Adrenal gland (tissue), 12 donors: ENCODE measurements around the gene HEPACAM. TPM values are rescaled to one million over a fixed set of nuclear protein-coding genes. Genes with fewer than 3 reads are reported as not detected.

ENCODE experiments used
- DNase-seq, 7 donors: peaks; one replicate each; pipeline ENCODE4 v3.0.0-alpha.2; 2019 to 2020
- H3K27ac ChIP-seq, 5 donors: fragments of 200-600 bp; sonication (generic) in 4 of 5; 1 replicate in 3 of 5; 2 replicates in 2 of 5; pipeline versions ENCODE4 v1.5.1 to v1.8.0; 2016 to 2020; ENCODE audit warnings: mild to moderate bottlenecking in 1 of 5
- H3K27me3 ChIP-seq: fragments of 200-600 bp; 2 replicates; pipeline ENCODE4 v1.8.0; 2021
- H3K36me3 ChIP-seq, 2 donors: fragments of 200-600 bp; replicated peaks in 1 of 2; 1 replicate in 1 of 2; 2 replicates in 1 of 2; pipeline versions ENCODE4 v1.5.1 to v1.8.0; 2018 to 2022
- H3K4me1 ChIP-seq, 2 donors: fragments of 200-600 bp; replicated peaks in 1 of 2; 1 replicate in 1 of 2; 2 replicates in 1 of 2; pipeline versions ENCODE4 v1.5.1 to v1.8.0; 2018 to 2021
- H3K4me3 ChIP-seq, 4 donors: fragments of 200-600 bp; sonication (generic) in 3 of 4; one replicate each; pipeline ENCODE4 v1.5.1; 2016 to 2018
- H3K9me3 ChIP-seq, 3 donors: fragments of 200-600 bp; sonication (generic) in 1 of 3; replicated peaks in 1 of 3; 1 replicate in 2 of 3; 2 replicates in 1 of 3; pipeline versions ENCODE4 v1.5.1 to v1.8.0; 2016 to 2021
- POLR2A ChIP-seq, 2 donors: fragments of 450-650 bp; IDR thresholded peaks; one replicate each; pipeline ENCODE4 v1.6.1; 2017; ENCODE audit warnings: antibody characterized with exemption in 2 of 2, mild to moderate bottlenecking in 2 of 2, moderate library complexity in 1 of 2
- WGBS, 4 donors: extraction: QIAGEN DNeasy Blood & Tissue Kit in 2 of 4; methylation state at CpG; one replicate each; pipeline versions ENCODE4 v1.1.5 to v1.1.7; 2013 to 2017; 5-methylcytosine and 5-hydroxymethylcytosine counted together
- intact Hi-C, 2 donors: fragments of 100-400 bp; cut with DNase I; formaldehyde crosslinking; loops; one replicate each; pipeline versions ENCODE4 v1.14.1 to v1.15.0; 2022 to 2023
- polyA plus RNA-seq, 3 donors: library from polyadenylated mRNA; stranded (reverse); fragments of 200-250 nt in 2 of 3; fragments of 350-450 nt in 1 of 3; fragmentation: Illumina TruSeq in 1 of 3; extraction: RNeasy Lipid Tissue Mini Kit (QIAGEN cat#74804) in 1 of 3; gene quantifications; one replicate each; pipeline ENCODE4 v1.2.3, GENCODE V29; 2013 to 2014
- total RNA-seq, 9 donors: library from RNA; depleted of rRNA in 4 of 9; stranded (reverse); fragments of >200 nt in 4 of 9; fragments of 120-200 nt in 1 of 9; fragmentation: NEBNext Ultra II Directional in 1 of 9; extraction: Animal tissue kit (Norgen Biotek cat#: 25700) in 1 of 9; gene quantifications; one replicate each; pipeline versions ENCODE4 v1.1.0 to v1.2.4, GENCODE V29; 2013 to 2023
- TF ChIP-seq, protein P1 (sequence below), 6 experiments: fragments of 450-650 bp in 4 of 6; fragments of 200-600 bp in 2 of 6; sonication (generic) in 1 of 6; IDR thresholded peaks; 1 replicate in 5 of 6; 2 replicates in 1 of 6; pipeline versions ENCODE4 v1.5.1 to v1.8.0; 2016 to 2021; ENCODE audit warnings: antibody characterized with exemption in 6 of 6, mild to moderate bottlenecking in 2 of 6, moderate library complexity in 1 of 6
- donor health status: healthy with polysubstance abuse.
- donor health status: Bipolar disorder and iron deficiency.
- donor health status: DM: yes; HTN: yes; CAD: no.
- donor health status: DM: no; HTN: no; CAD: no.
- donor health status: DM: no; HTN: no; CAD: no.
- donor health status: DM: yes; HTN: yes; CAD: no.

Gene HEPACAM
- total and polyA plus RNA-seq, 12 donors, result 0.06 to 2.3 (median 0.24) TPM; not detected in 3

DNA sequence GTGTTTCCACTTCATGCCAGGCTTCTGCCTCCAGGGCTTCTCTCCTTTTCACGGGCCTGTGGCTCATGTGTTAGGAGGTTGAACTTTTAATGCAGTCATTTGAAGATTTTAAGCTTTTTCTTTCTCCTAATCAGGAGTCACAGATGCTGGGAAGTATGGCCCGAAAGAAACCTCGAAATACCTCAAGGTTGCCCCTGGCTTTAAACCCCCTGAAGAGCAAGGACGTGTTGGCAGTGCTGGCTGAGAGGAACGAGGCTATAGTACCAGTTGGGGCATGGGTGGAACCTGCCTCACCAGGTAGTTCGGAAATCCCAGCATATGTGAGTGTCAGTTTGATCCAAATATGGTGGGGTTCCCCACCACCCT, 18.7 kb upstream of the HEPACAM start:
- Histone ChIP-seq H3K27ac (peak overlapping the region in 2 of 5 donors; percentile 69 to 81), H3K4me3 (peak overlapping the region in 2 of 4 donors; percentile 65), H3K36me3 (no peaks in the 10 kb centered on the region), H3K27me3 (no peaks in the 10 kb centered on the region), H3K4me1 (peaks cover 5 to 13% of the 10 kb centered on the region in 2 donors), H3K9me3 (no peaks in the 10 kb centered on the region)
- DNase-seq, result no peak
- intact Hi-C loops, result loop anchor here in 1 of 2 donors (10.0 kb wide), 2 partner anchors 190 to 390 kb away; no protein-coding TSS in a partner anchor
- TF ChIP-seq, protein P1, sequence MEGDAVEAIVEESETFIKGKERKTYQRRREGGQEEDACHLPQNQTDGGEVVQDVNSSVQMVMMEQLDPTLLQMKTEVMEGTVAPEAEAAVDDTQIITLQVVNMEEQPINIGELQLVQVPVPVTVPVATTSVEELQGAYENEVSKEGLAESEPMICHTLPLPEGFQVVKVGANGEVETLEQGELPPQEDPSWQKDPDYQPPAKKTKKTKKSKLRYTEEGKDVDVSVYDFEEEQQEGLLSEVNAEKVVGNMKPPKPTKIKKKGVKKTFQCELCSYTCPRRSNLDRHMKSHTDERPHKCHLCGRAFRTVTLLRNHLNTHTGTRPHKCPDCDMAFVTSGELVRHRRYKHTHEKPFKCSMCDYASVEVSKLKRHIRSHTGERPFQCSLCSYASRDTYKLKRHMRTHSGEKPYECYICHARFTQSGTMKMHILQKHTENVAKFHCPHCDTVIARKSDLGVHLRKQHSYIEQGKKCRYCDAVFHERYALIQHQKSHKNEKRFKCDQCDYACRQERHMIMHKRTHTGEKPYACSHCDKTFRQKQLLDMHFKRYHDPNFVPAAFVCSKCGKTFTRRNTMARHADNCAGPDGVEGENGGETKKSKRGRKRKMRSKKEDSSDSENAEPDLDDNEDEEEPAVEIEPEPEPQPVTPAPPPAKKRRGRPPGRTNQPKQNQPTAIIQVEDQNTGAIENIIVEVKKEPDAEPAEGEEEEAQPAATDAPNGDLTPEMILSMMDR (IDR thresholded peaks at IDR 0.05), result no peak
- TF ChIP-seq POLR2A (IDR thresholded peaks at IDR 0.05), result no peak
- 11 to 31% (median 22%) methylated on average over 5 to 6 of the region's 6 CpGs for WGBS, 4 donors

DNA sequence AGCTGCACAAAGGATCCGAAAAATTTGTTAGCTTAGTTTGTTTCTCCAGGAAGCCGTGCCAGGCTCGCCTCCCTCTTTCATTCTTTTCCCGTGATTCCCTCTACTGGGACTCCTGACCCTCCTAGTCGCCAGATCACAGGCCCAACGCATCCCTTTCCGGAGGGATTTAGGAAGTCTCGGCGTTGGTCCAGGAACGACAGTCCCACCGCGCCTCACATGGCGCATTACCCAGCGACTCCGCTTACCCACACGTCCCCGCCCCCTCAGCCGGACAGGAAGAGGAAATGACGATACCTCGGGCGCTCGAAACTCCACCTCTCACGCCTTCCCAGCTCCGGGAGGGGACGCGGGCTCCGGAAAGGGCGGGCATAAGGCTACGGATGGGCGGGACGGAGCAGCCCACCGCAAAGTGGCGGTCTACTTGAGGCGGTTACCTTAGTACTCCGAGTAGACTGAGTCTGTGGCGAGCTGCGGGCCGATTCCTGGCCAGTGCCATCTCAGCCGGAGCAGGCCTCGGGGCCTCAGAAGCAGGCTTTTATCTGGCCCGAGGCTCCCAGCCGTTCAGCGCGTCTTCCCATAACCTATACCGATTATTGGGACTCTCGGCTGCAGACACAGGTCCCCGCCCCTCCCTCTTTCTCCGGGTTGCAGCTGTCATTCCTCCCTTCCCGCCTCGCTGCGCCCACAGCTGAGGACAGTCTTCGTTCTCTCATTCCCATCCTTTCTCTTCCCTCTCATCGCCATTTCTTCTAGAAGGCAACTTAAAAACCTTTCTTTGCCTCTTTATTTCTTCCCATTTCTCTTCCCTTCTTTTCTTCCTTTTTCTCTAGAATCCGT, 18.1 kb upstream of the HEPACAM start, which contains the start of gene CCDC15:
Gene CCDC15 (plus strand): TSS at position 450 of the 837 bp plus-strand sequence. CDS start 531 bp downstream, outside the sequence.
- H3K4me1 ChIP-seq, result peaks cover 5 to 13% of the 10 kb centered on the region in 2 donors
- WGBS, 4 donors, result 0 to 1% (median 0%) methylated on average over 42 to 54 of the region's 54 CpGs
- no peaks in the 10 kb centered on the region for H3K9me3 ChIP-seq
- peak; percentile 70 to 78 for TF ChIP-seq POLR2A (IDR thresholded peaks at IDR 0.05)
- TF ChIP-seq, protein P1 (IDR thresholded peaks at IDR 0.05), result no peak
- H3K27me3 ChIP-seq, result no peaks in the 10 kb centered on the region
- peak; percentile 96 to 99 (median 98) for DNase-seq
- peak within 1 kb of the TSS; percentile 26 to 65 (median 56) for H3K4me3 ChIP-seq
- no peaks in the 10 kb centered on the region for H3K36me3 ChIP-seq
- intact Hi-C loops, result loop anchor here in 1 of 2 donors (10.0 kb wide), 2 partner anchors 191 to 391 kb away; no protein-coding TSS in a partner anchor
- H3K27ac ChIP-seq, result peak within 1 kb of the TSS in 4 of 5 donors; percentile 34 to 84 (median 75)

DNA sequence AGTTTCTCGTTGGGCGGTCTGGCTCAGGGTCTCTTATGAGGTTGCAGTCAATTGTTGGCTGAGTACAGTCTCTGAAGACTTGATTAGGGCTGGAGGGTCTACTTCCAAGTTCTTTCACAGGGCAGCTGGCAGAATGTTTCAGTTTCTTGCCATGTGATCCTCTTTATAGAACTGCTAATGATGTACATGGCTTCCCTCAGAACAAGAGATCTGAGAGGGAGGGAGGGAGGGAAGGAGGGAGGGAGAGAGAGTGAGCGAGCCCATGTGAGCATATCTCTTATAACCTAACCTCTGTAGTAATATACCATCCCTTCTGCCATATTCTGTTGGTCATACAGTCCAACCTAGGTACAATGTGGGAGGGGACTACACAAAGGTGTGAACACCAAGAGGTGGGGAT, 15.5 kb upstream of the HEPACAM start:
- H3K27me3 ChIP-seq, result no peaks in the 10 kb centered on the region
- peaks cover 5 to 13% of the 10 kb centered on the region in 2 donors for H3K4me1 ChIP-seq
- H3K9me3 ChIP-seq, result no peaks in the 10 kb centered on the region
- WGBS, 4 donors, result 77 to 85% (median 81%) methylated on average over 3 of the region's 3 CpGs
- TF ChIP-seq, protein P1 (IDR thresholded peaks at IDR 0.05), result no peak
- TF ChIP-seq POLR2A (IDR thresholded peaks at IDR 0.05), result no peak
- no peak overlapping the region for H3K4me3 ChIP-seq
- intact Hi-C loops, result loop anchor here in 1 of 2 donors (10.0 kb wide), 2 partner anchors 193 to 393 kb away; no protein-coding TSS in a partner anchor
- H3K27ac ChIP-seq, result no peak overlapping the region
- no peaks in the 10 kb centered on the region for H3K36me3 ChIP-seq
- no peak for DNase-seq

DNA sequence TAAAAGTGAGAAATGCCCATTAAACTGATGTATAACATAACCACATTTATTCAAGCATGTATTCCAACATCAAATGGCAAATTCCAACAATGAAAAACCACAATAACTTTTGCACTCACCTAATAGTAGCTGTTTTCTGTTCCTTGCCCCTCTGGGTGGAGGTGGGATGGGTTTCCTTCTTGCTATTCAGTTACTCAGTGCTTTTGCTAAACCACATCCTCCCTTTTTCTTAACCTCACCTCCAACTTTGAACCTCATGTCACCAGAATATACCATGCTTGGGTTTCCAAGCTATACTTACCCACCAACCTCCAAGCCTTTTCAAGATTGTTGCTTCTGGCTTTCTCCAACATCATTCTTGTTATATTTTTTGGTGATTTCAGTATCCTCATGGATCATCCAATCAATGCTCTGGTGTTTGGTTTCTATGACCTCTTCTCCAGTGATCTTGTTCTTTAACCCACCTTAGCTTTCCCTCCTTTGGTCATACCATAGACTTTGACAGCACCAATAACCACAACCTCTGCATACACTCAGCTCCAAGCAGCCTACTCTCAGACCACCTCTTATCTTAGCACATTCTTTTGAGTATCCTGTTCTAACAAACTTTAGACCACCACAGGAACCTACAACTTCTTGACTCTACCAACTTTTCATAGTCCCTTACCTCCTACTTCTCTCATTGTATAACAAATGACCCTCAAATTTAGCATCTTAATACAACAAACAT, 14.9 kb upstream of the HEPACAM start:
- DNase-seq, result no peak
- Histone ChIP-seq H3K27ac (no peak overlapping the region), H3K4me1 (peaks cover 5 to 13% of the 10 kb centered on the region in 2 donors), H3K27me3 (no peaks in the 10 kb centered on the region), H3K9me3 (no peaks in the 10 kb centered on the region), H3K4me3 (no peak overlapping the region), H3K36me3 (no peaks in the 10 kb centered on the region)
- intact Hi-C loops, result loop anchor here in 1 of 2 donors (10.0 kb wide), 2 partner anchors 194 to 394 kb away; no protein-coding TSS in a partner anchor
- no peak for TF ChIP-seq POLR2A (IDR thresholded peaks at IDR 0.05)
- TF ChIP-seq, protein P1 (IDR thresholded peaks at IDR 0.05), result no peak
